NCI-H187 (cell line): ENCODE data around the gene TBX4.

ENCODE experiments used
- DNase-seq, 2 experiments: peaks; one replicate each; lab custom pipeline; 2025; lab: John Stamatoyannopoulos, UW

TBX4 gene

DNA sequence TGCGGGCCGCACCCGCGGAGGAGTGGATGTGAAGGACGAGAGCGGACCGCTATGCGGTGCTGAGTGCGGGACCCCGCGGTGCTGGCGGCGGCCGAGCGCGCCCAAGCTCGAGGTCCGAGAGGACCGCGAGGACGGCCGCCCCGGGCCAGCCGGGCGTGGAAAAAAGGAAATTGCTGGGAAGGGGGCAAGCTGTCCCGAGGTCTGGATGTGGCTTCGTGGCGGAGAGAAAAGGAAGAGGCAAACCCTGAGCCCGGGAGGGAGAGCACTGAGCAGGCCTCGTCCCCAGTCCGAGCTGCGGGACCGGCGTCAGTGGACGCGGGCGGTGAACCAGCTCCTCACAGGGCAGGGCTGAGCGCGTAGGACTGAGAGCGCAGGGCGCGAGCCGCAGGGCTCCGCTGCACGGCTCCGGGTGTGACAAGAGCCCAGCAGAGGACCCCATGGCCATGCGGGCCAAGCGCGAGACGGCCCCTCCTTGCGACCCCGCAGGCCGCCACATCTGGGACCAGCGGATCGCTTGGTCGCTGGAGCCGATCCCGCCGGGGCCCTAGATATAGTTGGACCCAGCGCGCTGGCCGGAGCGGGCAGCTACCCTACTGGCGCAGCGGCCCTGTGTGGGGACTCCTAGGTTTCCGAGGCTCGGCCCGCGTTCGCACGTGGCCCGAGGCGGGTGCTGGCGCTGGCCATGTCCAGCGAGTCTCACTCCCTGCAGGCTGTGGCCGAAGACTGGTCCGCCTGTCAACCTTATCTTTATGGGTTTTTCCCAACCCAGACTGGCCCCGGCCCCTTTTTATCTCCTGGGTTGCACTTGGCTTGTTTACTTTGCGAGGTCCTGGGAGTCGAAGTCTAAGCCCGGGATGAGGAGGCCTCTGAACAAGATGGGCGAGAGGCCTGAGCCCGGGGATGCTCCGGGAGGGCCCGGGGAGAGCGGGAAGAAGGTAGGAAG is 2.4 kb downstream of the TBX4 start:
- DNase-seq = no peak

DNA sequence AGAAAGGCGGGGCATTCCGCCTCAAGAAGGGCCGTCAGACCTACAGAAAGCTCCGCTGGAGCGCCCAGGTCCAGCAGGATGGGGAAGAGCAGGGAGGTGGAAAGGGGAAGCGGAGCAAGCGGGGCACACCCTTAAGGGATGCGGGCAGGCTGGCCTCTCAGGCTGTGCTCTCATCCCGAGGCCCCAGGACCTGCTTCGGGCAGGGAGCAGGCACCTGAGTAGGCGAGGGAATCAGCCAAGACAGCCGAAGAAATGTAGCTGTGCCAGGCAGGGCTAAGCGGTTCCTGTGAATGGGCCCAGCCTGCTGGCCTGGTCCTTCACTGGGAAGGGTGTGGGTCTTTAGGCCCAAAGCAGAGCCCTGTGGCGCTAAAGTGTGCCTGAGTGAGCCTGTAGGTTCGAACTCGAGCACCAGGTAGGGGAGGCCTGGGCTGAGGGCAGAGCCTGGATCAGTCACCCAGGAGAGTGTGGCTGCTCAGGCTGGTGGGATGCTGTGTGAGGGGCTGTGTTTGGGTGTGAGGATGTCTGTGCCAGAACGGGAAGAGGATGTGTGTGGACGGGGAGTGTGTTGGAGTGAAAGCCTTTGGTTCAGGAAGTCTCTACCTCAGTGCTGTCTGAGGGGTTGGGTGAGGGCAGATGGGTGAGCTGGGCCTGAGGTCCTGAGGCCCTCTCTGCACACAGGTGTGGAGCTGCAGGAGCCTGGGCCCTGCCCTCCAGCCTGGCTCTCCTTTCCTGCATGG is 3.3 kb downstream of the TBX4 start:
- DNase-seq = no peak

DNA sequence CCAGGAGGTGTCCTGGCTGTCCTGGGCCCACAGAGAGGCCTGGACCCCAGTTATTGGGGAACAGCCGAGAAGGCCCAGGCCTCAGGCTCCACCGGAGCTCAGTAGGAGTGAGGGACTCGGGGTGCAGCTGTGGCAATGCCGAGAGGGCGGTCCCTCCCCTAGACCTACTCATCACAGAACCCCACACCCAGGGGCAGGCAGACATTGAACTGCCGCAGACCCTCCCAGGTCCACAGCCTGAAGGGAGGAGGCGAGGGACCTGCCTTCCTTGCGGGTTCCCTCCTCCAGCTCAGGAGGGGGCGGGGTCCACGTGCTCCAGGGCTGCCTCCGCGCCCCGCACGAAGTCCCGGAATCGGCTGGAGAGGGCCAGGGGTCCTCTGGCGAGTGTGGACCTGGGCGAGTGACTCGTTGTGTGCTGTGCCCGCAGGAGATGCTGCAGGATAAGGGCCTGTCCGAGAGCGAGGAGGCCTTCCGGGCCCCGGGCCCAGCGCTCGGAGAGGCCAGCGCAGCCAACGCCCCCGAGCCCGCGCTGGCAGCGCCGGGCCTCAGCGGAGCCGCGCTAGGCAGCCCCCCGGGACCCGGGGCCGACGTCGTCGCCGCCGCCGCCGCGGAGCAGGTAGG is 3.9 kb downstream of the TBX4 start:
- no peak for DNase-seq

DNA sequence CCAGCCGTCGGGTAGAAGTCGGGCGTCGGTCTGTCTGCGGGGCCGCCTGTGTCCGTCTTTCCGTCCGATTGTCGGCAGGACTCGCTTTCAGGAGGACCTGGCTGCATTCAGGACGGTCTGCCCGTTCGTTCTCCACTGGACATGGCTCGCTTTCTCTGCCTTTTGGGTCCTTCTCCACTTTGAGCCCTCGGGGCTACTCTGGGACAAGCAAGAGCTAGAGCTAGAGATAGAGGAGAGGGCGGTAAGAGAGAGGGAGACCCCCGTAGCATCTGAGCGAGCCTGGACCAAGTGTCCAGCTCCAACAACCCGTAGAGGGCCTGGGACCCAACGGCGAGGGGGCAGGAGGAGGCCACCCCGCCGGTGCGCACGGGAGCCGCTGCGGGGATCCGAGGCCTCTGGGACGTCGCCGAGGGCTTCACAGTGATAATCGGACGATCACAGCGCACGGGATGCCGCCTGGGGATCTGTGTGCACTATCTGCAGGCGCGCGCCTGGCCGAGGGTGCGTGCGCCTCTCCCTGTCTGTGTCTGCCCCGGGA is 4.5 kb downstream of the TBX4 start:
- no peak for DNase-seq

DNA sequence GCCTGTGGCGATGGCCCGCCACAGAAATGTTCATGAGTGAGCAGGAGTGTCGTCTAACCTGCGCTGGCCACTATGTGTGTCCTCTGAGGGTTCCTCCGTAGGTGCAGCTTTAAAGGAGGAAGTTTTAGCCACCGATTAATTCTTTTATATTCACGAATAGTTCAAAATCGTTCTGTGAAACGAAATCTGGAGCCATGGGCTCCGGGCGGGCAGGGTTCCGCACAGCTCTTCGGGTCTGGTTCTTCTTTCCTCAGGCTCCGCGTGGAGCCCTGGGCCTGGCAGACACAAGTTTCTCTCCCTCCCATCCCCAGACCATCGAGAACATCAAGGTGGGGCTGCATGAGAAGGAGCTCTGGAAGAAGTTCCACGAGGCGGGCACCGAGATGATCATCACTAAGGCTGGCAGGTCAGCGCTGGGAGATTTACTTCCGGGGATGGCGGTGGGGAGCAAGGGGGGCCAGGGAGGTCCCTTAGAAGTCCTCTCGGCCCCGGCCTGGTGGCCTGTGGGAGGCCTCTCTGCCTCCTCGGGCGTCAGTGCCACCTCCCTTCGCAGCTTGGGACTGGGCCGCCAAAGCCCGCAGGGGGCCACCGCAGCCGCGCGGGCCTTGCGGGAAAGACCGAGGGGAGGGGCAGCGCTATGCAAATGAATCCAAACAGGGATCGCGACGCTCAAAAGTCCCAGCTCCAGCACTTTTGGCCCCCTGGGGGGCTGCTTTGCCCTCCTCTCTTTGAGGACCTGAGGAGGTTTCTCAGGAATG is 5.2 kb downstream of the TBX4 start:
- no peak for DNase-seq

DNA sequence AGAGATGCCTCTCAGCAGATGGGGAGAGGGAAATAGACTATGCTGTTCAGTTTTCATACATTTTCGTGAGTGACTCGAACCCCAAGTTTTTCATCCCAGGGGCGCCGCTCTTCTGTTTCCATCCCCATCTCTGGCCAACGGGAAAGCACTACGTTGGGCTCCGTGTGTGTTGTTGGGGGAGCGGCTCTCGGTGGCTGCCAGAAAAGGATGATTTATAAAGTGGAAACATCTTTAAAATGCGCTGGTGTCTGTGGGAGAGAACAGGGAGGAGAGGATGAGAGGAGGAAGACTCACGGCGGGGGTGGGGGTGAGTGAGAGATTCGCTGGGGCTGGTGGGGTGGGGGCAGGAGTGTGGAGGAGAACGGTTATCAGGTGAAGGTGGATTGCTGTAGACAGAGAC is 5.8 kb downstream of the TBX4 start:
- no peak for DNase-seq

DNA sequence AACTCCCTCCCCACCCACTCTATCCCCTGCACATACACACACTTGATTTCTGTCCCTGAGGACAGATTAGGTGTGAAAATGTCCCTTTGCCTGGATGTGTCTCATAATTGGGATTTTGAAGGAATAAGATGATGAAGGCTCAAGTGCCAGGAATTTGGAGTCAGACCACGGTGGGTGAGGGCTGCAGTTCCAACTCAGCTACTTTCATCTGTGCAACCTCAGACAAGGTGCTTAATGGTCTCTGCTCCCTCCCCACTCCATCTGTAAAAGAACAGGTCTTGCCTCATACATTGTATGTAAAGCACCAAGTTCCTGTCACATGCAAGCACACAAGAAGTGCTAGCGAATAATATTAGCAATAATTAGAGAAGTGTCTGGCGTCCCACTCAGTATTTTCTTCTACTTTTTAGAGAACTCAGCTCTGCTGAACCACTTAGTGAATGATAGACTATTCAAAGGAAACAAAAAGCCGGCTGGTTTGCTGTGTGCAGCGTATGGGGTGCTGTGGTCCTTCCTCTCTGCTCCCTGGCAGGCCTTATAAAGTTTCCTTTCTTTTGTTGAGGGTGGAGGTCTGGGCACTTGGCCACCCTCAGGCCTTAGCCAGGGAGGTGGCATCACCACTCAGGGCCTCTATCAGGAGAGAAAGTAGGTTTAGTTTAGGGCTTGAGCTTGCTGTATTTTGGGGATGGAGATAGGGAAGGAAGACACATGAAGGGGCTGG is 6.4 kb downstream of the TBX4 start:
- no peak for DNase-seq

DNA sequence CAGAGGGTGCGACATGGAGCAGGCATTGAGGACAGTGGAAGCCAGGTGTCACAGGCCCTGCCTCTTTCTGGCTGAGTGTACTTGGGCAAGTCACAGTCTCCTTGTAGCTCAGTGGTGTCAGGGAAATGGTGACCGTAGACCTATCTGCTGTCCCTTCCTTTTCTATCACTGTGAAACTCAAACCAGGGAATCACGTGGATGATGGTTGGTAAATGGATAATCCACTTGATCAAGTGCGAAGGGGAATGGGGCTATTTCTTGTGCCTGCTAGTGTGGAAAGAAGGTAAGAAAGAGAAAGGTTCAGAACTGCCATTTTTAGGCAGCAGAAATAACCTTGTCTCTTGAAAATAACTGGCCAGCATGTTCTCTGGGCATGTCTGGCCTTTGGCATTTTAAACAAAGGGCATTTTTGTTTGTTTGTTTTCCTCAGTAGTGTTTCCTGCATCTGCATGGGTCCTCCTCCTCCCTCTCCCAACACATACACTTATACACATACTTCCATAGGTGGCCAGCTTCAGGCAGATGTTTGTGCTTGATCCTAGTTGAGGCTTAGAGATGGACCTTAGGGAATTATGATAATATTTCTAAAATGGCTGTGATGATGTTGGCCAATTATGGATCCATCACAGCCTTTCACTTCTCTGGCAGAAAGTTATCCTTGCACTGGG is 7.1 kb downstream of the TBX4 start:
- no peak for DNase-seq

DNA sequence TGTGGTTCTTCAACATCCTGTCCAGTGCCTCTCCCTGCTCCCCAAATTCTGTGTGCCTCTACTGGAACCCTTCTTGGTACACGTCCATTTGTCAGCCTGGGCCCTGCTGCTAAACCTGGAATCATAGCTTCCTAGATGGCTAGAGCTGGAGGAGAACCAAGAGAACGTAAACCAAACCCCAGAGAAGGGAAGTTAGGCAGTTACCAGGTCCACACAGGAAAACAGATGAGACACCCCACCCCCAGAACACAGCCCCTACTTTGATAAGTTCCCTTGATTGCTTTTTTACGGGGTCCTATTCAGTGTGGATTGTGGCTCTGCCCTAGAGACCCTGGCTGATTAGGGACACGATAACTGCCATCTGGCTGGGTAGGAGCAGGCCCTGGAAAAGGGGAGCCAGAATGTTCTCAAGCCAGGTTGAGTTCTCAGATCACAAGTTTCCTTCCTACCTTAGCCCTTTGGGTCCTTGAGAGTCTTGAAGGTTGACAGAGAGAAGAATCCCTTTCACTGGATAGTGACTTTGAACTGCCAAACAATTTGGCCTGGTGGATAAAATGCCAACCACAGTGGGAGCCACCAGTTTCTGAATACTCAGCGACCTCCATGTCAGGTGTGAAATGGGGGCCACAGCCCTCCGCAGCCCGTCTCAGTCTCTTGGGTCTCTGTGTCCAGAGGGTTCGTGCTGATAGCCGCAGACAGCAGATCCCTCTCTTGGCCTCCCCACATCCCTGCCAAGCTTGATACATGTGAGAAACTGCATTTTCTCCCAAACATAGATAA is 7.9 kb downstream of the TBX4 start:
- no peak for DNase-seq

DNA sequence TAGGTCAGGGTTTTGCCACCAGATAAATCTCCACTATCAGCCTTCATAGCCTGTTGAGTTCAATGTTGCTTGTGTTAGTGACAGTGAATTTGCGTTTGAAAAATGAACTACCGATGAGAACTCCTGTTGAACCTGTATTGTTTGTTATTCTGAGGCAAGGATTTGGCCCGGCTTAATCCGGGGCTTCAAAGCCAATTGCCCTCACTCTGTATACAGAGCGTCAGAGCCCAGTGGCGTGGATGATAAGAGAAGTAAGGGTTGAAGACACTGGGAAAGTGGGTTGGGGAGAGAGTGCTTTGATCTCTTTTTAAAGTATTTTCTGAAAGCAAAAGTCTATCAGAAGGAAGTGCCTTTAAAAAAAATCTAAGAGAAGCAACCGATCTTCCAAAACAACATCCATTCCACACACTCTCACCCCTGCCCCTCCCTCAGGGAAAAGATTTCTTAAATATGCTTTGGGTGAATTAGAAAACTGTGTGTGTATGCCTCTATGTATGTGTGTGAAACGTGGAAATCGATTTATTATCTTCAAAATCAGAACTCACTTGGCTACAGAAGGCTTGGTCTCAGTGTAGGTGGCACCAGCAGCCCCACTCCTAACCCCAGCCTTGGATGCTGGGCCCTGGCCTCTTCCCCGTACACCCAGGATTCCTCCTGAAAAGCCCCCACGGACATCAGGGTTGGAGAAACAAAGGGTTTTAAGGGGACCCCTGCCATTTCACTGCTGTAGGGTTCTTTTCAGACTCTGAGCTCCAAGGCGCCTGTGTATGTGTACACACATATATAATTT is 8.8 kb downstream of the TBX4 start:
- no peak for DNase-seq

DNA sequence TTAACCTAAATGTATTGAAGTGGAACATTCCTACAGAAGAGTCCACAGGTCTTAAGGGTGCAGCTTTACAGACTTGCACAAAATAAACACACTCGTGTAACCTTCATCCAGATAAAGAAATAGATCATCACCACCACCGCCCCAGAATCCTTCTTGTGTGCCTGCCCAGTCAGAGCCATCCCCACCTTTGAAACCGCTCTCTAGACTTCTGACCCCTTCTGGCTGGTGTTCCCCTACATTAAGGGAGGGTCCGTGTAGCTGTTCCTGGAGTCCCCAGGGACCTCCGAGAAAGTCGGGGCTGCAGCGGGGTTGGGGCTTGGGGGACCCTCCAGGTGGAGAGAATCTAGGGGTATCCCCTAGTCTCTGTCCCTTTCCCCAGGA is 9.4 kb downstream of the TBX4 start:
- DNase-seq = no peak

DNA sequence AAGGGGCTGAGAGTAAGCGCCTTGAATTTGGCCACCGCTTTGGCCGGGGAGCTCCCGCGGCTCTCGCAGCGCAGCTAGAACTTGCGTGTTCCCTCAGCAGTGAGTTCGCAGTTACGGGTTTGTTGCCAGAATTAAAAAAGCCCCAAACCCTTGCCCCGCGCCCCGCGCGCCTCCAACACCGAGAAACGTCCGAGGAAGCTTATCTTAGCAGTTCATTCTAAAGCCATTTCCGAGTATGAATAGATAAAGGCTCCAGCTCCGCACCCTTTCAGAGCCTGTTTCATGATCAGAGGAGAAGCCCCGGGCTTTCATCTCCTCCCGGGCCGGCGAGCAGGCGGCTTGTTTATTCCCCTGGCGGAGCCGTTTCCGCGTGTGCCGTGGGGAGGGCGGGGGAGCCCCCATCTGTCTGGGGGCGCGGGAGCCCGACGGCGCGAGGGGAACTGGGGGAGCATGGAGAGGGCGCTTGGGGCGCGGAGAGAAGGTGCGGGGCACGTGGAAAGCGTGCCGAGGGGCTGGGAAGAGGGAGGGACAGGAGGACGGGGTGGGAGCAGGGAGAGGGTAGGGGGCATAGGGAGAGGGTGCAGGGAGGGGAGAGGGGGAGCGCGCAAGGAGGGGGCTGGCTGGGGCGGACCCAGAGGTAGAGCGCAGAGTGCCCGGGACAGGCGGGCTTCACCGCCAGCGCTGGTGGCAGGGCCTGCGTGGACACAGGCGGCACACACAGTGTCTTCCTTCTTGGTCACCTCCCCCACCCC is 9.9 kb downstream of the TBX4 start:
- DNase-seq = no peak

DNA sequence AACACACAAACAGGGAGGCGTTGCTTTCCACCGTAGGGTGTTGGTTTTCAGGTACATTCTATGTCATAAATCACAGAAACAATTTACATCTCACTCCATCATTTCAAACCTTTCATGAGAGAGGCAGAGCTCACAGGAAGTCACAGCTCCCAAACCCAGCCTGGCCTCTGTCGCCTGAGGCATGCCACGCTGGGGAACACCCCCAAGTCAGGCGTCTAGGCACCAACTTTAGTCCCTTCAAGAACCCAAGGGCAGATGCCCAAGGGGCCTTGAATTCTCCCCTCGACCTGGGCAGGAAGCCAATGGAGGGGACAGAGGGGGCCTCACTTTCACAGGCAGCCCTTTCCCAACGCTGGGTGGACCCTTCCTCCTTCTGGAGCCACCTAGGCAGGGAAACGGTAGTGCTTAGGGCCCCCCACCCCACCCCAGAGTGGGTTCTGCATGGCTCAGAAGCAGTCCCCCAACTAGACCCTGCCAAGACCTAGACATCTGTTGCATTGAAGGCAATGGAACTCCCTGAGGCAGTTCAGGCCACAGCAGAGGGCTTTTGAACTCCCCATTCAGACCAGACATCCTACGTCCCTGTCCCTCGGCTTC is 10.6 kb downstream of the TBX4 start:
- DNase-seq = no peak

DNA sequence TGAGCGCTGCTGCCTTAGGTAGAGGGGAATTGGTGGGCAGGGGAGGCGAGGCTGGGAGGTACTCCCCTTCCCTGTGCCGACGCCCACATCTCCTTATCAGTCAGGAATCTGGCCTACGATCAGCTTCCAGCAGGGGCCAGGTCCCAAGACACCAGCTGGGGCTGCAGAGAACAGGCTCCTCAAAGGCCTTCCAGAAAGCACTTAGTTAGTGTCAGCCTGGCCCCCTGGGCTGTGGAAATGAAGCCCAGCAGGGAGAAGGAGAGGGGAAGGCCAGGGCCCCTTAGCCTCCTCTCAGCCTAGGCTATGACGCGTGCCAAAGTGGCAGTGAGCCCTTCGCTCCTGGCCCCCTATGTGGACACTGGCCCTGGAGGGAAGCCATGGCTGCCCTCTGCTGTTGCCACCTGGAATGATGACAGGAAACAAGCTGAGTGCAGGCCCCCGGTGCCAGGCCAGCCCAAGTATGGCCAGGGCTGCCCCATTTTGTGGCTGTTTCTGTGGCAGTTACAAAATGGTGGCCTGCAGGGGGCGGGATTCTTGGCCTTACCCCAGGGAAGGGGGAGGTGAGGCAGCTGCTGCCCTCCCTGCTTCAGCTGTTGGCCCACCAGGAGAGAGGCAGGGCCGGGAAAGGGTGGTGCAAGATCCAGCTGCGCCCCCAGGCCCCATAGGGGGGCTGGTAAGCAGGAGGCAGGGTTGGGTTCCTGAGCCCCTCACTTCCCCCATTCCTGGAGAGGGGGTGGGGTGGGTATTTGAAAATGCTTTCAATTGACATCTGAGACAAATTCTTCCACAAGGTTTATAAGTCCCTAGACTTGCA is 11.3 kb downstream of the TBX4 start:
- no peak for DNase-seq

DNA sequence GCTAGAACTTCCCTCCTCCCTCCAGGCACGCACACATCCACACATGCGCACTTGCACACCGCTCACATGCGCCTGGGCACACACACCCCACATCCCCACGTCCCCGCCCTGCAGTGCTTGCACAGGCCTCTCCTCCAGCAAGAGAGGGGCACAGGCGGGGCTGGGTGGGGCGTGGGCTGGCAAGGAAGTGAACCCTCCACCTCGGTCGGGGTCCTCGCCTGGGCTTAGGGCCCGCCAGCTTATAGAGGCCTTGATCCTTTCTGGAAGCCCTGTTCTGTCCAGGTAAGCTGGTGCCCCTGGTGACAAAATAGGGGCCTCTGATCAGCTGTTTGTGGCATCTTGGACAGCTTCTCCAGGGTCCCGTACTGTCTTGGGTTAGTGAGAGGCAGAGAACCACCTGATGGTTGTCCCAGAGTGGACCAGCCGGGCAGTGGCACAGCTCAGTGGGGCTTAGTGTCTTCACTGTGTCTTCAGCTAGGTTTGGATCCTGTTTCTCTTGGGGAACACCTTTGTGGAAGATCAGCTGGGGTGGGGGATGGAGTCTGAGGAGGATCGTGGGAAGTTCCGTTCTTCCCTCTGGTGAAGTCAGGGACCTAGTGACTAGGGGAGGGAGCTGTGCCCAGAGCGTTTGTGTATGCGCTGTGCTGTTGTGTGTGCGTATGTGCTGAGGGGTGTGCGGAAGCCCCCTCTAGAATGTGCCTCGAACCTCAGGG is 12.1 kb downstream of the TBX4 start:
- no peak for DNase-seq

DNA sequence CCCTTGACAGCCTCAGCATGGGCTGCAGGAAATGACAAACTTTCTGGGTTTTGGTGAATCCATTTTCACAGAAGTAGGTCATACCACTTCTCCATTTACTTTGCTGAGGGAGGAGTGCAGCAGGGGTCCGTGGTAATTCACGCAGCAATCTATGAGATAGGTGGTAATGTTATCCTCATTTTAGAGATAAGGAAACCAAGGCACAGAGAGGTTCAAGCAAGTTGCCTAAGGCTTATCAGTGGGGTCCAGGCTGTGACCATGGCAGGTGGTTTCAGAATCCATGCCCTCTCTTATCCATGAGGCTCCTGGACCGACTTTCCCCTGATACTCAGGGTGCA is 12.6 kb downstream of the TBX4 start:
- DNase-seq = no peak
